IMR-90 (cell line): ENCODE results near the gene LRRC36. TPM values are rescaled to one million over a fixed set of nuclear protein-coding genes. Genes with fewer than 3 reads are reported as not detected.

Experiments used
- ATAC-seq: fragments of 200-7000 bp; cut with Tn5 transposase; 2 replicates; pipeline ENCODE4 v1.9.1; 2020; ENCODE audit warnings: low read depth, mild to moderate bottlenecking, moderate library complexity
- BruUV-seq: library from RNA; stranded (reverse); fragments of 400-500 nt; replicated peaks from 2 replicates; lab custom pipeline; 2021; lab: Mats Ljungman, UMichigan
- CTCF ChIA-PET: fragments of 300-600 bp; formaldehyde crosslinking; extraction: SDS; loops from one replicate; lab custom pipeline; 2021; ENCODE audit warnings: antibody characterized with exemption; lab: Yijun Ruan, JAX
- POLR2A ChIA-PET: fragments of 300-600 bp; sonication (Branson Sonifier 250); formaldehyde crosslinking; loops from one replicate; lab custom pipeline; 2022; ENCODE audit warnings: antibody characterized with exemption; ENCODE audit not compliant: unreplicated experiment; lab: Charles Lee
- DNase-seq: peaks from one replicate; pipeline ENCODE4 v3.0.0; 2013
- H2AFZ ChIP-seq: replicated peaks from 2 replicates; pipeline ENCODE3; 2013; ENCODE audit warnings: low read length, mild to moderate bottlenecking; ENCODE audit not compliant: poor library complexity
- H2AK5ac ChIP-seq: 2 replicates; pipeline ENCODE4 v1.6.1; 2013; ENCODE audit warnings: low read depth, low read length, inconsistent platforms
- H2AK9ac ChIP-seq: replicated peaks from 2 replicates; pipeline ENCODE3; 2013; ENCODE audit warnings: mild to moderate bottlenecking, low read depth, low read length, moderate library complexity; ENCODE audit not compliant: poor library complexity
- H2BK120ac ChIP-seq: 2 replicates; pipeline ENCODE4 v1.6.1; 2013; ENCODE audit warnings: low read depth, low read length, inconsistent platforms
- H2BK15ac ChIP-seq: 3 replicates; pipeline ENCODE4 v1.6.1; 2013; ENCODE audit warnings: low read depth, low read length, inconsistent platforms
- H2BK20ac ChIP-seq: 2 replicates; pipeline ENCODE4 v1.6.1; 2013; ENCODE audit warnings: low read depth, mild to moderate bottlenecking, inconsistent platforms, low read length, moderate library complexity
- H2BK5ac ChIP-seq: 2 replicates; pipeline ENCODE4 v1.6.1; 2013; ENCODE audit warnings: mild to moderate bottlenecking, low read depth, low read length, inconsistent platforms; ENCODE audit not compliant: poor library complexity, severe bottlenecking
- H3K14ac ChIP-seq: replicated peaks from 2 replicates; pipeline ENCODE4 v1.6.1; 2013; ENCODE audit warnings: low read depth, low read length, inconsistent platforms
- H3K18ac ChIP-seq: 2 replicates; pipeline ENCODE4 v1.6.1; 2013; ENCODE audit warnings: low read depth, low read length, control low read depth
- H3K23ac ChIP-seq: 2 replicates; pipeline ENCODE4 v1.6.1; 2013; ENCODE audit warnings: low read depth, low read length, inconsistent platforms
- H3K27ac ChIP-seq: 2 replicates; pipeline ENCODE4 v1.5.1; 2013; ENCODE audit warnings: mild to moderate bottlenecking, control low read depth, low read length; ENCODE audit not compliant: insufficient read depth
- H3K27me3 ChIP-seq: 2 replicates; pipeline ENCODE4 v1.6.1; 2013; ENCODE audit warnings: low read length; ENCODE audit not compliant: control insufficient read depth, insufficient read depth
- H3K36me3 ChIP-seq: 2 replicates; pipeline ENCODE4 v1.6.1; 2013; ENCODE audit warnings: low read length, mixed read lengths; ENCODE audit not compliant: control insufficient read depth, insufficient read depth
- H3K4ac ChIP-seq: 2 replicates; pipeline ENCODE4 v1.6.1; 2013; ENCODE audit warnings: low read depth, low read length, inconsistent platforms
- H3K4me1 ChIP-seq: 2 replicates; pipeline ENCODE4 v1.6.1; 2013; ENCODE audit warnings: low read length, mixed read lengths; ENCODE audit not compliant: control insufficient read depth, insufficient read depth
- H3K4me2 ChIP-seq: 2 replicates; pipeline ENCODE4 v1.6.1; 2013; ENCODE audit warnings: low read depth, mild to moderate bottlenecking, control low read depth, low read length, moderate library complexity
- H3K4me3 ChIP-seq: 2 replicates; pipeline ENCODE4 v1.5.1; 2013; ENCODE audit warnings: low read depth, mild to moderate bottlenecking, control low read depth, low read length, moderate library complexity; ENCODE audit not compliant: insufficient read depth
- H3K56ac ChIP-seq: 2 replicates; pipeline ENCODE4 v1.6.1; 2013; ENCODE audit warnings: low read length, inconsistent platforms; ENCODE audit not compliant: insufficient read depth; ENCODE audit errors: extremely low read depth
- H3K79me1 ChIP-seq, 2 experiments: 2 replicates each; pipeline ENCODE4 v1.6.1; 2013; ENCODE audit warnings: low read length in 2 of 2, inconsistent platforms in 1 of 2, low read depth in 1 of 2
- H3K9ac ChIP-seq: 2 replicates; pipeline ENCODE4 v1.6.1; 2013; ENCODE audit warnings: low read depth, low read length, control low read depth
- H3K9me1 ChIP-seq: 2 replicates; pipeline ENCODE4 v1.6.1; 2013; ENCODE audit warnings: low read length, inconsistent platforms; ENCODE audit not compliant: insufficient read depth
- H3K9me3 ChIP-seq: 2 replicates; pipeline ENCODE4 v1.6.1; 2013; ENCODE audit warnings: low read length; ENCODE audit not compliant: control insufficient read depth, insufficient read depth
- H4K20me1 ChIP-seq: 2 replicates; pipeline ENCODE4 v1.6.1; 2013; ENCODE audit warnings: low read length, inconsistent platforms; ENCODE audit not compliant: insufficient read depth
- H4K5ac ChIP-seq: 2 replicates; pipeline ENCODE4 v1.6.1; 2013; ENCODE audit warnings: mild to moderate bottlenecking, low read depth, low read length, control low read depth
- H4K8ac ChIP-seq, 2 experiments: 2 replicates each; pipeline ENCODE4 v1.6.1; 2013; ENCODE audit warnings: low read depth in 2 of 2, low read length in 2 of 2, control low read depth in 1 of 2, inconsistent platforms in 1 of 2
- H4K91ac ChIP-seq: 2 replicates; pipeline ENCODE4 v1.6.1; 2013; ENCODE audit warnings: low read depth, low read length, inconsistent platforms; ENCODE audit not compliant: insufficient read depth
- BHLHE40 ChIP-seq: fragments of 150-350 bp; IDR thresholded peaks from 2 replicates; pipeline ENCODE4 v1.6.1; 2016; ENCODE audit warnings: mild to moderate bottlenecking, low read depth, low read length
- CEBPB ChIP-seq: IDR thresholded peaks from 2 replicates; pipeline ENCODE4 v1.6.1; 2012; ENCODE audit warnings: low read depth, low read length, improper control_type of control experiment
- CHD1 ChIP-seq: IDR thresholded peaks from 2 replicates; pipeline ENCODE4 v1.6.1; 2012; ENCODE audit warnings: low read depth, low read length, improper control_type of control experiment
- FOS ChIP-seq: fragments of 150-350 bp; IDR thresholded peaks from 2 replicates; pipeline ENCODE4 v1.6.1; 2016; ENCODE audit warnings: low read depth, low read length
- MAFK ChIP-seq: IDR thresholded peaks from 2 replicates; pipeline ENCODE4 v1.6.1; 2012; ENCODE audit warnings: low read depth, low read length, improper control_type of control experiment
- MAZ ChIP-seq: IDR thresholded peaks from 2 replicates; pipeline ENCODE4 v1.6.1; 2012; ENCODE audit warnings: low read depth, mild to moderate bottlenecking, low read length, improper control_type of control experiment, moderate library complexity, borderline replicate concordance
- MXI1 ChIP-seq: IDR thresholded peaks from 2 replicates; pipeline ENCODE4 v1.6.1; 2012; ENCODE audit warnings: low read depth, mild to moderate bottlenecking, low read length, moderate library complexity, borderline replicate concordance
- NFE2L2 ChIP-seq: fragments of 150-350 bp; IDR thresholded peaks from 2 replicates; pipeline ENCODE4 v1.6.1; 2016; ENCODE audit warnings: low read depth, mild to moderate bottlenecking, low read length
- POLR2A ChIP-seq: IDR thresholded peaks from 2 replicates; pipeline ENCODE4 v1.6.1; 2012; ENCODE audit warnings: mild to moderate bottlenecking, low read depth, low read length
- RAD21 ChIP-seq: IDR thresholded peaks from 2 replicates; pipeline ENCODE4 v1.6.1; 2012; ENCODE audit warnings: low read length, improper control_type of control experiment
- RCOR1 ChIP-seq: IDR thresholded peaks from 2 replicates; pipeline ENCODE4 v1.6.1; 2012; ENCODE audit warnings: mild to moderate bottlenecking, low read length, improper control_type of control experiment; ENCODE audit not compliant: insufficient replicate concordance
- RFX5 ChIP-seq: IDR thresholded peaks from 2 replicates; pipeline ENCODE4 v1.8.0; 2012; ENCODE audit warnings: low read depth, mild to moderate bottlenecking, low read length, moderate library complexity
- SMC3 ChIP-seq: fragments of 150-350 bp; IDR thresholded peaks from 2 replicates; pipeline ENCODE4 v1.6.1; 2016; ENCODE audit warnings: low read depth, mild to moderate bottlenecking, antibody characterized with exemption, low read length, moderate library complexity
- USF2 ChIP-seq: fragments of 150-350 bp; IDR thresholded peaks from 2 replicates; pipeline ENCODE4 v1.6.1; 2017; ENCODE audit warnings: mild to moderate bottlenecking, antibody characterized with exemption, low read length, low read depth
- WGBS, 2 experiments: methylation state at CpG; one replicate each; pipeline versions ENCODE4 v1.1.5 to v1.1.7; 2013; ENCODE audit warnings: missing lambda C conversion rate in 2 of 2; ENCODE audit not compliant: insufficient read length in 1 of 2; ENCODE audit errors: extremely low coverage in 2 of 2; 5-methylcytosine and 5-hydroxymethylcytosine counted together
- dilution Hi-C: fragments of 300-500 bp; cut with HindIII; formaldehyde crosslinking; loops from one replicate; pipeline ENCODE4 v1.14.3; 2018; ENCODE audit warnings: low sequenced_read_pairs; ENCODE audit not compliant: unreplicated experiment
- in situ Hi-C: fragments of 300-500 bp; cut with MboI; formaldehyde crosslinking; loops from 3 replicates; pipeline ENCODE4 v1.14.3; 2019; ENCODE audit warnings: low sequenced_read_pairs, inconsistent platforms, mixed read lengths
- intact Hi-C: fragments of 100-400 bp; cut with micrococcal nuclease; formaldehyde crosslinking; loops from 2 replicates; pipeline ENCODE4 v1.10.0; 2022
- polyA plus RNA-seq, 3 experiments: library from polyadenylated mRNA; depleted of rRNA; stranded (reverse); fragments of >200 nt; gene quantifications; 2 replicates each; pipeline ENCODE4 v1.2.3, GENCODE V29; 2012; ENCODE audit warnings: low replicate concordance in 1 of 3
- total RNA-seq: library from RNA; depleted of rRNA; stranded (reverse); fragments of >200 nt; gene quantifications from 2 replicates; pipeline ENCODE4 v1.2.3, GENCODE V29; 2012
- TF ChIP-seq, protein P1 (sequence below): fragments of 150-350 bp; IDR thresholded peaks from 2 replicates; pipeline ENCODE4 v1.6.1; 2016; ENCODE audit warnings: low read depth, mild to moderate bottlenecking, low read length, moderate library complexity, borderline replicate concordance
- TF ChIP-seq, protein P2 (sequence below): conservative IDR thresholded peaks from 2 replicates; pipeline ENCODE4 v1.5.1; 2012; ENCODE audit warnings: mild to moderate bottlenecking, low read depth, low read length, improper control_type of control experiment

The LRRC36 gene
- total and polyA plus RNA-seq, 2 of the 4 experiments (the other 2 are of a cell fraction) = 0.18 to 0.29 TPM

GRCh38 chr16:67419931-67420330 is 93.3 kb downstream of the LRRC36 start:
- dilution Hi-C loops = no loop called here
- no peak overlapping the region for H3K18ac ChIP-seq
- H3K23ac ChIP-seq = no peak overlapping the region
- H4K20me1 ChIP-seq = no peaks in the 10 kb centered on the region
- no CpG with 5 or more reads among the region's 3 CpGs for WGBS, 2 experiments
- no peak overlapping the region for H3K9ac ChIP-seq
- intact Hi-C loops = no loop called here
- H3K14ac ChIP-seq = no peak overlapping the region
- no peaks in the 10 kb centered on the region; the same call in 1 of the 2 replicates for H3K4me1 ChIP-seq
- DNase-seq (no peak), ATAC-seq (no peak)
- H2BK120ac ChIP-seq = no peak overlapping the region
- H2BK20ac ChIP-seq = no peak overlapping the region
- H3K27ac ChIP-seq = no peak overlapping the region
- in situ Hi-C loops = no loop called here
- no peak overlapping the region for H2BK15ac ChIP-seq
- no peak overlapping the region for H2AFZ ChIP-seq
- no peak overlapping the region for H2BK5ac ChIP-seq
- no peak overlapping the region for H3K4me2 ChIP-seq
- H4K91ac ChIP-seq = no peak overlapping the region
- H3K27me3 ChIP-seq = peaks cover 11% of the 10 kb centered on the region
- ChIA-PET CTCF (no interaction called here), POLR2A (no interaction called here)
- no peak overlapping the region for H2AK5ac ChIP-seq
- no peak overlapping the region for H3K56ac ChIP-seq
- no peaks in the 10 kb centered on the region for H3K9me1 ChIP-seq
- H4K8ac ChIP-seq = no peak overlapping the region
- H3K4me3 ChIP-seq = no peak overlapping the region
- BruUV-seq = no TSS peak
- TF ChIP-seq MAZ (no peak), BHLHE40 (no peak), RCOR1 (no peak), CEBPB (no peak), POLR2A (no peak), MAFK (no peak), USF2 (no peak), RAD21 (no peak), NFE2L2 (no peak), MXI1 (no peak), SMC3 (no peak), CHD1 (no peak), FOS (no peak), RFX5 (no peak)
- TF ChIP-seq, protein P1, sequence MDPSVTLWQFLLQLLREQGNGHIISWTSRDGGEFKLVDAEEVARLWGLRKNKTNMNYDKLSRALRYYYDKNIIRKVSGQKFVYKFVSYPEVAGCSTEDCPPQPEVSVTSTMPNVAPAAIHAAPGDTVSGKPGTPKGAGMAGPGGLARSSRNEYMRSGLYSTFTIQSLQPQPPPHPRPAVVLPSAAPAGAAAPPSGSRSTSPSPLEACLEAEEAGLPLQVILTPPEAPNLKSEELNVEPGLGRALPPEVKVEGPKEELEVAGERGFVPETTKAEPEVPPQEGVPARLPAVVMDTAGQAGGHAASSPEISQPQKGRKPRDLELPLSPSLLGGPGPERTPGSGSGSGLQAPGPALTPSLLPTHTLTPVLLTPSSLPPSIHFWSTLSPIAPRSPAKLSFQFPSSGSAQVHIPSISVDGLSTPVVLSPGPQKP = no peak
- TF ChIP-seq, protein P2, sequence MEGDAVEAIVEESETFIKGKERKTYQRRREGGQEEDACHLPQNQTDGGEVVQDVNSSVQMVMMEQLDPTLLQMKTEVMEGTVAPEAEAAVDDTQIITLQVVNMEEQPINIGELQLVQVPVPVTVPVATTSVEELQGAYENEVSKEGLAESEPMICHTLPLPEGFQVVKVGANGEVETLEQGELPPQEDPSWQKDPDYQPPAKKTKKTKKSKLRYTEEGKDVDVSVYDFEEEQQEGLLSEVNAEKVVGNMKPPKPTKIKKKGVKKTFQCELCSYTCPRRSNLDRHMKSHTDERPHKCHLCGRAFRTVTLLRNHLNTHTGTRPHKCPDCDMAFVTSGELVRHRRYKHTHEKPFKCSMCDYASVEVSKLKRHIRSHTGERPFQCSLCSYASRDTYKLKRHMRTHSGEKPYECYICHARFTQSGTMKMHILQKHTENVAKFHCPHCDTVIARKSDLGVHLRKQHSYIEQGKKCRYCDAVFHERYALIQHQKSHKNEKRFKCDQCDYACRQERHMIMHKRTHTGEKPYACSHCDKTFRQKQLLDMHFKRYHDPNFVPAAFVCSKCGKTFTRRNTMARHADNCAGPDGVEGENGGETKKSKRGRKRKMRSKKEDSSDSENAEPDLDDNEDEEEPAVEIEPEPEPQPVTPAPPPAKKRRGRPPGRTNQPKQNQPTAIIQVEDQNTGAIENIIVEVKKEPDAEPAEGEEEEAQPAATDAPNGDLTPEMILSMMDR = no peak
- no peaks in the 10 kb centered on the region for H3K36me3 ChIP-seq
- no peak overlapping the region for H3K4ac ChIP-seq
- no peak overlapping the region for H2AK9ac ChIP-seq
- H4K5ac ChIP-seq = no peak overlapping the region
- peaks cover 2 to 7% of the 10 kb centered on the region in 2 experiments; a peak in 3 of 4 replicates for H3K79me1 ChIP-seq
- H3K9me3 ChIP-seq = no peaks in the 10 kb centered on the region
